HepG2 (cell line): ENCODE results near the gene UGCG. TPM values are rescaled to one million over a fixed set of nuclear protein-coding genes. Genes with fewer than 3 reads are reported as not detected.
A peak's percentile ranks its signal among the peaks of the same experiment; 100 is the strongest.

ENCODE experiments used
- AGO1 ChIP-seq: fragments of 200-400 bp; formaldehyde crosslinking; IDR thresholded peaks from 2 replicates; pipeline ENCODE4 v1.6.1; 2017; ENCODE audit warnings: mild to moderate bottlenecking, low read depth, low read length, moderate library complexity; ENCODE audit not compliant: poor library complexity, severe bottlenecking
- ARHGAP35 ChIP-seq: sonication (generic); formaldehyde crosslinking; IDR thresholded peaks from 2 replicates; pipeline ENCODE4 v1.9.0; 2022; ENCODE audit warnings: mild to moderate bottlenecking, inconsistent platforms, moderate library complexity, missing genetic modification reagents, borderline replicate concordance
- BCL6 ChIP-seq: IDR thresholded peaks from 2 replicates; pipeline ENCODE4 v1.6.1; 2016; ENCODE audit warnings: missing genetic modification reagents, missing compliant biosample characterization
- BORCS8-MEF2B ChIP-seq: sonication (generic); formaldehyde crosslinking; IDR thresholded peaks from 2 replicates; pipeline ENCODE4 v1.8.0; 2022; ENCODE audit warnings: mild to moderate bottlenecking, missing genetic modification reagents
- CREM ChIP-seq, 2 experiments: sonication (generic) in 1 of 2; formaldehyde crosslinking in 1 of 2; IDR thresholded peaks; 2 replicates each; pipeline versions ENCODE4 v1.4.0 to v1.6.1; 2016 to 2020; ENCODE audit warnings: antibody characterized with exemption in 1 of 2, mild to moderate bottlenecking in 1 of 2, missing genetic modification reagents in 1 of 2
- ELF1 ChIP-seq: sonication (generic); formaldehyde crosslinking; IDR thresholded peaks from 2 replicates; pipeline ENCODE4 v1.4.0; 2020; ENCODE audit warnings: missing genetic modification reagents
- EZH2 ChIP-seq: conservative IDR thresholded peaks from 2 replicates; pipeline ENCODE4 v1.6.1; 2012; ENCODE audit warnings: mild to moderate bottlenecking, low read depth, low read length, moderate library complexity
- FOSL2 ChIP-seq: sonication (generic); formaldehyde crosslinking; IDR thresholded peaks from 2 replicates; pipeline ENCODE4 v1.4.0; 2020; ENCODE audit warnings: missing genetic modification reagents
- HBP1 ChIP-seq: IDR thresholded peaks from 2 replicates; pipeline ENCODE4 v1.6.1; 2016; ENCODE audit warnings: low read depth, control low read depth
- HNRNPH1 ChIP-seq: fragments of 200-400 bp; formaldehyde crosslinking; optimal IDR thresholded peaks from 2 replicates; pipeline ENCODE3; 2017; ENCODE audit warnings: mild to moderate bottlenecking, low read depth, low read length
- JDP2 ChIP-seq: sonication (generic); formaldehyde crosslinking; IDR thresholded peaks from 2 replicates; pipeline ENCODE4 v1.8.1; 2022; ENCODE audit warnings: missing genetic modification reagents, borderline replicate concordance
- KLF11 ChIP-seq: IDR thresholded peaks from 2 replicates; pipeline ENCODE4 v1.6.1; 2016; ENCODE audit warnings: missing compliant biosample characterization
- MIER2 ChIP-seq: IDR thresholded peaks from 2 replicates; pipeline ENCODE4 v1.6.1; 2016; ENCODE audit warnings: missing biosample characterization, missing genetic modification reagents
- NFYB ChIP-seq: sonication (generic); formaldehyde crosslinking; IDR thresholded peaks from 2 replicates; pipeline ENCODE4 v1.4.0; 2020; ENCODE audit warnings: missing genetic modification reagents
- ONECUT2 ChIP-seq: sonication (generic); formaldehyde crosslinking; IDR thresholded peaks from 2 replicates; pipeline ENCODE4 v1.4.0; 2020; ENCODE audit warnings: missing genetic modification reagents
- PAX8 ChIP-seq: sonication (generic); formaldehyde crosslinking; IDR thresholded peaks from 2 replicates; pipeline ENCODE4 v1.8.0; 2022; ENCODE audit warnings: mild to moderate bottlenecking, missing genetic modification reagents, borderline replicate concordance
- RFX3 ChIP-seq: IDR thresholded peaks from 2 replicates; pipeline ENCODE4 v1.6.1; 2016; ENCODE audit warnings: missing biosample characterization, missing genetic modification reagents
- SMAD1 ChIP-seq: sonication (generic); formaldehyde crosslinking; IDR thresholded peaks from 2 replicates; pipeline ENCODE4 v1.4.0; 2020; ENCODE audit warnings: missing genetic modification reagents, low read depth, mild to moderate bottlenecking, borderline replicate concordance
- SMARCE1 ChIP-seq: fragments of 450-650 bp; IDR thresholded peaks from 2 replicates; pipeline ENCODE4 v1.6.1; 2017; ENCODE audit warnings: borderline replicate concordance
- TAF1 ChIP-seq: sonication (generic); formaldehyde crosslinking; IDR thresholded peaks from 2 replicates; pipeline ENCODE4 v1.4.0; 2020; ENCODE audit warnings: missing genetic modification reagents
- ZC3H4 ChIP-seq: sonication (generic); formaldehyde crosslinking; IDR thresholded peaks from 2 replicates; pipeline ENCODE4 v1.4.0; 2020; ENCODE audit warnings: missing genetic modification reagents, borderline replicate concordance
- ZNF430 ChIP-seq: sonication (generic); formaldehyde crosslinking; IDR thresholded peaks from 2 replicates; pipeline ENCODE4 v1.9.0; 2021; ENCODE audit warnings: mild to moderate bottlenecking, missing genetic modification reagents
- ZNF557 ChIP-seq: sonication (generic); formaldehyde crosslinking; IDR thresholded peaks from 2 replicates; pipeline ENCODE4 v1.4.0; 2020; ENCODE audit warnings: missing genetic modification reagents
- ZNF614 ChIP-seq: IDR thresholded peaks from 2 replicates; pipeline ENCODE4 v1.6.1; 2018; ENCODE audit warnings: missing biosample characterization, missing genetic modification reagents, inconsistent platforms, borderline replicate concordance
- ZNF724P ChIP-seq: sonication (generic); formaldehyde crosslinking; IDR thresholded peaks from 2 replicates; pipeline ENCODE4 v1.8.0; 2022; ENCODE audit warnings: missing genetic modification reagents, borderline replicate concordance
- ZNF839 ChIP-seq: sonication (generic); formaldehyde crosslinking; IDR thresholded peaks from 2 replicates; pipeline ENCODE4 v1.4.0; 2020; ENCODE audit warnings: missing genetic modification reagents, mild to moderate bottlenecking, borderline replicate concordance
- ZNF841 ChIP-seq: sonication (generic); formaldehyde crosslinking; IDR thresholded peaks from 2 replicates; pipeline ENCODE4 v1.8.1; 2023; ENCODE audit warnings: missing genetic modification reagents, borderline replicate concordance
- ZNF879 ChIP-seq: sonication (generic); formaldehyde crosslinking; IDR thresholded peaks from 2 replicates; pipeline ENCODE4 v1.8.1; 2023; ENCODE audit warnings: missing genetic modification reagents
- polyA plus RNA-seq, 8 experiments: library from polyadenylated mRNA; depleted of rRNA in 3 of 8; stranded (reverse) in 7 of 8; unstranded in 1 of 8; fragments of >200 nt; fragmentation: Illumina TruSeq in 4 of 8; extraction: Trizol in 4 of 8; gene quantifications; 2 replicates each; pipeline versions ENCODE4 v1.2.1 to v1.2.3, GENCODE V29; 2011 to 2016; ENCODE audit warnings: low read depth in 4 of 8, missing spikeins in 1 of 8, mixed read lengths in 1 of 8; ENCODE audit not compliant: insufficient read depth in 1 of 8
- total RNA-seq, 5 experiments: library from RNA; depleted of rRNA; stranded (reverse); fragments of >200 nt; fragmentation: Illumina TruSeq; extraction: Trizol; gene quantifications; 2 replicates each; pipeline ENCODE4 v1.2.3, GENCODE V29; 2016; ENCODE audit warnings: low read depth in 1 of 5

The UGCG gene
- total and polyA plus RNA-seq, 2 of the 13 experiments (the other 11 are each of a cell fraction or from before 2014, with no cell fraction given): 10.5 to 13.9 TPM

GRCh38 chr9:111895996-111896941, at the start of gene UGCG (continued):
- no peak for TF ChIP-seq ELF1 (CRISPR knock-in tag)
- 0 out of 2 replicates have a peak, but pooled peaks have one; percentile 31 for TF ChIP-seq ZNF841 (CRISPR knock-in tag)
- TF ChIP-seq ZNF614: peak; percentile 53
- TF ChIP-seq MIER2 (CRISPR knock-in tag): no peak
- no peak for TF ChIP-seq HBP1 (CRISPR knock-in tag)
- peak; percentile 77; the same call in 1 of the 2 replicates for TF ChIP-seq ZNF724P (CRISPR knock-in tag)
- TF ChIP-seq FOSL2 (CRISPR knock-in tag): no peak
- no peak for TF ChIP-seq NFYB (CRISPR knock-in tag)
- TF ChIP-seq PAX8 (CRISPR knock-in tag): no peak
- no peak for TF ChIP-seq ONECUT2 (CRISPR knock-in tag)
- TF ChIP-seq BCL6: no peak
- no peak for TF ChIP-seq ZNF879 (CRISPR knock-in tag)
- no peak for TF ChIP-seq ZNF839 (CRISPR knock-in tag)
- no peak for TF ChIP-seq ZC3H4
- no peak for TF ChIP-seq BORCS8-MEF2B (CRISPR knock-in tag)
- TF ChIP-seq AGO1: no peak
- no peak; the same call in 1 of the 2 replicates for TF ChIP-seq JDP2
- TF ChIP-seq RFX3: no peak
- no peak for TF ChIP-seq SMAD1
- 0 out of 2 replicates have a peak, but pooled peaks have one; percentile 22 for TF ChIP-seq ZNF557
- TF ChIP-seq HNRNPH1: no peak
- TF ChIP-seq SMARCE1: no peak
- no peak for TF ChIP-seq KLF11 (CRISPR knock-in tag)
- no peak for TF ChIP-seq ZNF430 (CRISPR knock-in tag)
- TF ChIP-seq CREM (IDR thresholded peaks at IDR 0.05): no peak
- no peak for TF ChIP-seq CREM (CRISPR knock-in tag; IDR thresholded peaks at IDR 0.05)
- TF ChIP-seq TAF1 (CRISPR knock-in tag): peak; percentile 85
- no peak for TF ChIP-seq EZH2
- no peak; the same call in 1 of the 2 replicates for TF ChIP-seq ARHGAP35 (CRISPR knock-in tag)
